ENCODE measurements around the gene CTNND2.

CTNND2 gene

DNA sequence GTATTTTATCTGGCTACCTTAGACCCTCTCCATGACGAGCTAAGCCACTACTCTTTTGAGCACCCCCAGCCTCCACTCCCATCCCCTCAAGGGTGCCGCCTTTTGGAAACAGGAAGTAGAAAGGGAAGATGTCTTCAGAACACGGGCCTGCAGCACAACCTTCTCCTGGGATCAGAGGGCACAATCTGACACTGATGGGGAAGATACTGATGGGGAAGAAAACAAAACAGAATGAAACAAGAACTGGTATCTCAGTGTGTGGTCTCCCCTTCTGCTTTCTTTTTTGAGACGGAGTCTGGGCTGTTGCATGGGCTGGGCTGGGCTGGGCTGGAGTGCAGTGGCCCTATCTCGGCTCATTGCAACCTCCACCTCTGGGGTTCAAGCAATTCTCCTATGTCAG, 603.5 kb downstream of the CTNND2 start:
- Histone ChIP-seq H3K9me2 (replicated peaks; ENCODE audit: control insufficient read depth, low read length) (no peaks in the 10 kb centered on the region), H3F3A (ENCODE audit: control insufficient read depth, insufficient read depth) (no peaks in the 10 kb centered on the region), H3K4me3 (ENCODE audit: low read length) (no peak overlapping the region), H3K79me2 (ENCODE audit: control insufficient read depth, low read length) (no peaks in the 10 kb centered on the region), H3K4me2 (ENCODE audit: low read length) (no peak overlapping the region), H3K36me3 (ENCODE audit: control insufficient read depth, low read length) (no peaks in the 10 kb centered on the region), H3K27me3 (ENCODE audit: control insufficient read depth, low read length) (no peaks in the 10 kb centered on the region), H3K4me1 (ENCODE audit: control insufficient read depth, low read length) (no peaks in the 10 kb centered on the region), H3K27ac (ENCODE audit: low read depth, low read length) (no peak overlapping the region), H3K9me3 (ENCODE audit: control insufficient read depth, insufficient read depth, low read length) (no peaks in the 10 kb centered on the region), H4K20me1 (ENCODE audit: control insufficient read depth, insufficient read depth, low read depth, low read length) (no peaks in the 10 kb centered on the region)
- no peak for TF ChIP-seq EZH2phosphoT487 (IDR thresholded peaks at IDR 0.05; ENCODE audit: borderline replicate concordance, low read length)
- TF ChIP-seq, protein P1, sequence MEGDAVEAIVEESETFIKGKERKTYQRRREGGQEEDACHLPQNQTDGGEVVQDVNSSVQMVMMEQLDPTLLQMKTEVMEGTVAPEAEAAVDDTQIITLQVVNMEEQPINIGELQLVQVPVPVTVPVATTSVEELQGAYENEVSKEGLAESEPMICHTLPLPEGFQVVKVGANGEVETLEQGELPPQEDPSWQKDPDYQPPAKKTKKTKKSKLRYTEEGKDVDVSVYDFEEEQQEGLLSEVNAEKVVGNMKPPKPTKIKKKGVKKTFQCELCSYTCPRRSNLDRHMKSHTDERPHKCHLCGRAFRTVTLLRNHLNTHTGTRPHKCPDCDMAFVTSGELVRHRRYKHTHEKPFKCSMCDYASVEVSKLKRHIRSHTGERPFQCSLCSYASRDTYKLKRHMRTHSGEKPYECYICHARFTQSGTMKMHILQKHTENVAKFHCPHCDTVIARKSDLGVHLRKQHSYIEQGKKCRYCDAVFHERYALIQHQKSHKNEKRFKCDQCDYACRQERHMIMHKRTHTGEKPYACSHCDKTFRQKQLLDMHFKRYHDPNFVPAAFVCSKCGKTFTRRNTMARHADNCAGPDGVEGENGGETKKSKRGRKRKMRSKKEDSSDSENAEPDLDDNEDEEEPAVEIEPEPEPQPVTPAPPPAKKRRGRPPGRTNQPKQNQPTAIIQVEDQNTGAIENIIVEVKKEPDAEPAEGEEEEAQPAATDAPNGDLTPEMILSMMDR (IDR thresholded peaks at IDR 0.05; ENCODE audit: low read depth, low read length, poor library complexity, severe bottlenecking): no peak

DNA sequence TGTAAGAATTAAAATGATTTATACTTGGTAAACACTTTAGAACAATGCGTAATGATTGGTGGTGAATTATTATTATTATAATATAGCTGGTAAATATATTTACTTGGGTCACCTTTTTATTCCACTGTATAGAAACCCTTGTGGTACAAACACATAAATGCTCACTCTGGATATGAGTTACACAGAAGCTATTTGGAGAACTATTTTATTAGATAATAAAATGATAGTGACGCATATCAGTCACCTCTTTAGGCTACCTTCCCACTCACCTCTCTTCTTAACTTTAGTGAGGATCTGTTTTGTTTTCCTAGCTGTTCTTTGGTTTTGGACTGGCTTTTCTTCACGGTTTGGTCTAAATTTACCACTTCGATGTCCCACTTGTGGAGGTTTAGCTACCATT, 605.4 kb downstream of the CTNND2 start:
- no peak overlapping the region for H3K4me3 ChIP-seq (ENCODE audit: low read length)
- no peaks in the 10 kb centered on the region for H3F3A ChIP-seq (ENCODE audit: control insufficient read depth, insufficient read depth)
- no peak overlapping the region for H3K27ac ChIP-seq (ENCODE audit: low read depth, low read length)
- H3K9me2 ChIP-seq (replicated peaks; ENCODE audit: control insufficient read depth, low read length): no peaks in the 10 kb centered on the region
- H3K9me3 ChIP-seq (ENCODE audit: control insufficient read depth, insufficient read depth, low read length): no peaks in the 10 kb centered on the region
- H3K27me3 ChIP-seq (ENCODE audit: control insufficient read depth, low read length): no peaks in the 10 kb centered on the region
- H3K4me1 ChIP-seq (ENCODE audit: control insufficient read depth, low read length): no peaks in the 10 kb centered on the region
- TF ChIP-seq EZH2phosphoT487 (IDR thresholded peaks at IDR 0.05; ENCODE audit: borderline replicate concordance, low read length): no peak
- TF ChIP-seq, protein P1 (IDR thresholded peaks at IDR 0.05; ENCODE audit: low read depth, low read length, poor library complexity, severe bottlenecking): no peak
- H3K36me3 ChIP-seq (ENCODE audit: control insufficient read depth, low read length): no peaks in the 10 kb centered on the region
- no peaks in the 10 kb centered on the region for H4K20me1 ChIP-seq (ENCODE audit: control insufficient read depth, insufficient read depth, low read depth, low read length)
- H3K4me2 ChIP-seq (ENCODE audit: low read length): no peak overlapping the region
- H3K79me2 ChIP-seq (ENCODE audit: control insufficient read depth, low read length): no peaks in the 10 kb centered on the region

DNA sequence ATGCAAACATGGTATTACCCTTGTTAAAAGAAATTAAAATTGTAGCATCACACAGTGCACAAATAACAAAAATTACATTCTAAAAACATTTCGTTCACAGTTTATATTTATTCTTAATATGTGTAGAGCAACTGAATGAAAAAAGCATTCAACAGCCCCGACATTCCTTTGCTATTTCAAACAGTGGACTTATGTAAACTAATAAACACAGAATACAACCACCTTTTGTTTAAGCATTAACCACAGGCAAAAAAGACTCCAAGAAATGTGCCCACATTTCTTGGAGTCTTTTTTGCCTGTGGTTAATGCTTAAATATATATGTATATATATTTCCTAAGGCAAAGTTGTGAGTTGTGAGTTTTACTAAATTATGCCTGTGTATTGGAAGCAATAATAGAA, 610.7 kb downstream of the CTNND2 start:
- TF ChIP-seq, protein P1 (IDR thresholded peaks at IDR 0.05; ENCODE audit: low read depth, low read length, poor library complexity, severe bottlenecking): no peak
- TF ChIP-seq EZH2phosphoT487 (IDR thresholded peaks at IDR 0.05; ENCODE audit: borderline replicate concordance, low read length): no peak
- H3K36me3 ChIP-seq (ENCODE audit: control insufficient read depth, low read length): no peaks in the 10 kb centered on the region
- H3F3A ChIP-seq (ENCODE audit: control insufficient read depth, insufficient read depth): no peaks in the 10 kb centered on the region
- H3K4me3 ChIP-seq (ENCODE audit: low read length): no peak overlapping the region
- H3K9me3 ChIP-seq (ENCODE audit: control insufficient read depth, insufficient read depth, low read length): no peaks in the 10 kb centered on the region
- no peak overlapping the region for H3K4me2 ChIP-seq (ENCODE audit: low read length)
- H3K27me3 ChIP-seq (ENCODE audit: control insufficient read depth, low read length): peaks cover 5% of the 10 kb centered on the region; the same call in 1 of the 2 replicates
- no peaks in the 10 kb centered on the region for H3K4me1 ChIP-seq (ENCODE audit: control insufficient read depth, low read length)
- no peaks in the 10 kb centered on the region for H3K9me2 ChIP-seq (replicated peaks; ENCODE audit: control insufficient read depth, low read length)
- no peaks in the 10 kb centered on the region for H3K79me2 ChIP-seq (ENCODE audit: control insufficient read depth, low read length)
- no peak overlapping the region for H3K27ac ChIP-seq (ENCODE audit: low read depth, low read length)
- no peaks in the 10 kb centered on the region for H4K20me1 ChIP-seq (ENCODE audit: control insufficient read depth, insufficient read depth, low read depth, low read length)

All from DOHH2 (cell line).